ENCODE results near the gene ANKRD29.

GRCh38 chr18:23693846-23694245 is 31.1 kb upstream of the ANKRD29 start:
- TF ChIP-seq NONO (IDR thresholded peaks at IDR 0.05; ENCODE audit: low read depth in 2 of 2, low read length in 1 of 2) (no peak), TEAD2 (tag; IDR thresholded peaks at IDR 0.05) (no peak), HINFP (tag; conservative IDR thresholded peaks at IDR 0.05; ENCODE audit: low read depth) (no peak), HCFC1 (IDR thresholded peaks at IDR 0.05; ENCODE audit: low read depth, low read length) (no peak), GATAD2A (IDR thresholded peaks at IDR 0.05) (no peak), SIN3A (IDR thresholded peaks at IDR 0.05; ENCODE audit: borderline replicate concordance in 2 of 2, control insufficient read depth in 1 of 2, low read depth in 2 of 2, low read length in 2 of 2) (no peak), HDAC6 (IDR thresholded peaks at IDR 0.05; ENCODE audit: low read depth, low read length) (no peak), E2F1 (CRISPR knock-in tag; IDR thresholded peaks at IDR 0.05) (no peak), NR3C1 (CRISPR knock-in tag; IDR thresholded peaks at IDR 0.05) (no peak), SIX5 (IDR thresholded peaks at IDR 0.05; ENCODE audit: borderline replicate concordance in 1 of 2, insufficient read depth in 1 of 2, low read depth in 1 of 2, low read length in 2 of 2) (no peak)
- TF ChIP-seq, protein P1, sequence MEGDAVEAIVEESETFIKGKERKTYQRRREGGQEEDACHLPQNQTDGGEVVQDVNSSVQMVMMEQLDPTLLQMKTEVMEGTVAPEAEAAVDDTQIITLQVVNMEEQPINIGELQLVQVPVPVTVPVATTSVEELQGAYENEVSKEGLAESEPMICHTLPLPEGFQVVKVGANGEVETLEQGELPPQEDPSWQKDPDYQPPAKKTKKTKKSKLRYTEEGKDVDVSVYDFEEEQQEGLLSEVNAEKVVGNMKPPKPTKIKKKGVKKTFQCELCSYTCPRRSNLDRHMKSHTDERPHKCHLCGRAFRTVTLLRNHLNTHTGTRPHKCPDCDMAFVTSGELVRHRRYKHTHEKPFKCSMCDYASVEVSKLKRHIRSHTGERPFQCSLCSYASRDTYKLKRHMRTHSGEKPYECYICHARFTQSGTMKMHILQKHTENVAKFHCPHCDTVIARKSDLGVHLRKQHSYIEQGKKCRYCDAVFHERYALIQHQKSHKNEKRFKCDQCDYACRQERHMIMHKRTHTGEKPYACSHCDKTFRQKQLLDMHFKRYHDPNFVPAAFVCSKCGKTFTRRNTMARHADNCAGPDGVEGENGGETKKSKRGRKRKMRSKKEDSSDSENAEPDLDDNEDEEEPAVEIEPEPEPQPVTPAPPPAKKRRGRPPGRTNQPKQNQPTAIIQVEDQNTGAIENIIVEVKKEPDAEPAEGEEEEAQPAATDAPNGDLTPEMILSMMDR (IDR thresholded peaks at IDR 0.05 in 2 of 3, conservative IDR thresholded peaks at IDR 0.05 in 1 of 3; ENCODE audit: insufficient read depth in 2 of 3, low read depth in 1 of 3, low read length in 3 of 3) = no peak
